HG03378 (cell line): ENCODE data around the gene SPATA4.
"Not testable (repeated sequence)": the region's sequence is repeated elsewhere in the genome, so short reads cannot be mapped to it uniquely, and the experiment has no call there.

Source experiments
- ATAC-seq: cut with Tn5 transposase; IDR thresholded peaks from one replicate; pipeline ENCODE4 v1.9.1; 2021; ENCODE audit warnings: mild to moderate bottlenecking, moderate library complexity; ENCODE audit not compliant: unreplicated experiment

The SPATA4 gene

GRCh38 chr4:176195184-176195978 lies at the start of gene SPATA4:
Gene SPATA4 (minus strand): TSS chr4:176195585. CDS start chr4:176195562, 23 bp downstream.
- ATAC-seq: peak; percentile 96

- ATAC-seq: no peak
These were observed 47.5 kb upstream of the SPATA4 start for GRCh38 chr4:176242764-176243347.

DNA sequence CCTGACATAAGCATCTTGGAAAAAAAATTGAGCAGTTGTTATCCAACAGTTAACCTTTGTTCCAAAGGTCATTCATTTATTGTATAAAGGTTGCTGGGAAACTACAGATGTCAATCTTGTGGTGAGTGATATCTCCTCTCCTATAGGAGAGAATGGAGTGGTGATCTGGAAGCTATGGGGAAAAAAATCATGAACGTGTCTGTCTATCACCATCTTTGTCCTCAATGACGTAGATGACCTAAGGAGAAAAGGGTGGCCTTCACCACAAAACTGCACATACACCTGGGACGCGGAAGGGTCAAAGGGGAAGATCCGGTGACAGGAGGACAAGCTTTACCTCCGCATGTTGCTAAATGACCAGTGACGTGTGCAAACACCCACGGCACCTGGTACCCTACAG lies 46.3 kb upstream of the SPATA4 start:
- ATAC-seq: no peak

DNA sequence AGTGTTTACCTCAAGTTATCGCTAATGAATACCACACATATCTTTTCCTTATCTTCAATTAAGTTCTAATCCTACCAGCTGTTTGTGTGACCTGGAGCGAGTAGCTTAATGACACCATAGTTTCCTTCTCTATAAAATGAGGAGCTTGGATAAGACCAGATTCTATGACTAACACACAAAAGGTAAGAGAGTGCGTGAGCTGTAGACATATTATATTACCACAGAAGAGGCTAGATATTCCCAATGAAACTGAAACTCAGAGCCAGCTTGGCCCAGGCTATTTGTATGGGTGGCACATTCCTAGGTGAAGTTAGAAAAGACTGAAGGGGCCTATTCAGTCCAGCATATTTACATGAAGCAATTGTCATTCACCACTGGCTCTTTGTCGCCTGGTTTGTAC lies 43.4 kb upstream of the SPATA4 start:
- no peak for ATAC-seq

DNA sequence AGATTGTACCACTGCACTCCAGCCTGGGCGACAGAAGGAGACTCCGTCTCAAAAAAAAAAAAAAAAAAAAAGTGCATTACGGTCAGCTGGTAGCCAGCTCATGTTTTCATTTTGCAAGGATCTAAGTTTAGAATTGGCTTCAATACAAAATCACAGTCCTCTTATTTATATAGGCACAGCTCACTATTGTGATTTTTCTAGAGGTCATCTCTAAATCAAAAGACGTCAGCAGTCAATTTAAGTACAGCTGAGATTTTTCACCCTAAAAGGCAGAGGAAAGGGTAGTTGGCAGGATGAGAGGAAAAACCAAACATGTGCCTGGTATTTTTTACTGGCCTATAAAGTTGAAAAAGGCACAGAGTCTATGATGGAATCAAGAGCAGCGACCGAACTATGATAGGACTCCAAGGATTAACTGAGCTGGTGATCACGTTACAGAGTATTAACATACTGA lies 42.8 kb upstream of the SPATA4 start:
- ATAC-seq: no peak

- ATAC-seq: no peak
These were observed 41.6 kb upstream of the SPATA4 start for GRCh38 chr4:176236946-176237345.

GRCh38 chr4:176230836-176231235 lies 35.5 kb upstream of the SPATA4 start:
- no peak for ATAC-seq

DNA sequence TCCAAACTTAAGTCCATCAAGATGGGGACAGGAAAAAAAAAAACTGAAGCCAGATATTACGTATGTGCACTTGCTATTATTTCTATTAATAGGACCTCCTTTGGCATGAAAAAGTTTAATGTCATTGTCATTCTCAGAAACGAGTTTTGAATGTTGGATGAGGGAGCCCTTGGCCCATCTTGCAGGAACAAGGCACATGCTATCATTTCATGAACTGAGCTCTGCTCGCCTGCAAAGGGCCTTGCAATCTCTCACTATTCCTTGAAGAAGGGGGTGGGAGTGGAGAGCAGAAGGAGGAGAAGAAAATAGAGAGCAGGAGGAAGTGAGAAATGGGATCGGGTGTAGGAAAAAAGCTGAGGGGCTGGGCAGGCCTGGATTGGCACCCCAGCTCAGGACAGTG lies 34.3 kb upstream of the SPATA4 start:
- ATAC-seq: no peak

GRCh38 chr4:176226736-176227135 lies 31.4 kb upstream of the SPATA4 start:
- no peak for ATAC-seq

GRCh38 chr4:176223561-176223960 lies 28.2 kb upstream of the SPATA4 start:
- no peak for ATAC-seq

DNA sequence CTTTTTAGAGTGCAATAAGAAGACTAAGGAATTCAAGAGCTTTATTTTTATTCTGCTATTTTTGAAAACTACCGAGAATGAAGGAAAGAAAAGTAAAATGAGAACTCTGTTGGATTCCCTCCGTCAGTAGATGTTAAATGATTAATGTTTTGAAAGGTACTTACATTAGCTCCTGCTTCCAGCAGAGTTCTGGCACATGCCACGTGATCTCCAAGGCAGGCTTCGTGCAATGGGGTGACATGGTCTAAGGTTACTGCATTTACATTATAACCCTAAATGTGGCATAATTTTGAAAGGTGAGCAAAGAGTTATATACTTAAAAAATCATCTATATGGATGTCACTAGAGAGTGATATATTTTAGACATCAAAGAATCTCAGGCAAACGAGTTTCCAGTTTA lies 26.8 kb upstream of the SPATA4 start:
- ATAC-seq: no peak

DNA sequence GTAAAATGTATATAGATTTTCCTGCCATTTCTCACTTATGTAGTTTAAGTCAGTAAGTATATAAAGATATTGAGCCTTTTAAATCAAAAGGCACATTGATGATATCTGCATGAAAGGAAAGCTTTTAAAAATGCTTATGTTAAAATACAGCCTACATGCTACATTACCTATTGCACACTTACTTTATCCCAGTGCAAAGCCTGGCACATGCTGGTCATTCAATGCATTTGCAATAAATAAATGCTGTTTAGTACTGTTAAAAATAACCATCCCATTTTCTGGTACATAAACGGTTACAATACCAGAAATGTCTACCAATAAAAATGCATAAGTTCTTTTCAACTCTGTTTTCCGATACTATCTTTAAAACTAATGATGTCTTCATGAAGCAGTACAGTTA lies 22.1 kb upstream of the SPATA4 start:
- no peak for ATAC-seq

DNA sequence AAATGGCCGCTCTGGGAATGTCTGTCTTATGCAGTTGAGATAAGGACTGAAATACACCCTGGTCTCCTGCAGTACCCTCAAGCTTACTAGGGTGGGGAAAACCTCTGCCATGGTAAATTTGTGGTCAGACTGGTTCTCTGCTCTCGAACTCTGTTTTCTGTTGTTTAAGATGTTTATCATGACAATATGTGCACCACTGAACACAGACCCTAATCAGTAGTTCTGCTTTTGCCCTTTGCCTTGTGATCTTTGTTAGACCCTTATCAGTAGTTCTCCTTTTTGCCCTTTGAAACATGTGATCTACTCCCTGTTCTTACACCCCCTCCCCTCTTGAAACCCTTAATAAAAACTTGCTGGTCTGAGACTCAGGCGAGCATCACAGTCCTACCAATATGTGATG lies 17.0 kb upstream of the SPATA4 start:
- not testable (repeated sequence) for ATAC-seq

DNA sequence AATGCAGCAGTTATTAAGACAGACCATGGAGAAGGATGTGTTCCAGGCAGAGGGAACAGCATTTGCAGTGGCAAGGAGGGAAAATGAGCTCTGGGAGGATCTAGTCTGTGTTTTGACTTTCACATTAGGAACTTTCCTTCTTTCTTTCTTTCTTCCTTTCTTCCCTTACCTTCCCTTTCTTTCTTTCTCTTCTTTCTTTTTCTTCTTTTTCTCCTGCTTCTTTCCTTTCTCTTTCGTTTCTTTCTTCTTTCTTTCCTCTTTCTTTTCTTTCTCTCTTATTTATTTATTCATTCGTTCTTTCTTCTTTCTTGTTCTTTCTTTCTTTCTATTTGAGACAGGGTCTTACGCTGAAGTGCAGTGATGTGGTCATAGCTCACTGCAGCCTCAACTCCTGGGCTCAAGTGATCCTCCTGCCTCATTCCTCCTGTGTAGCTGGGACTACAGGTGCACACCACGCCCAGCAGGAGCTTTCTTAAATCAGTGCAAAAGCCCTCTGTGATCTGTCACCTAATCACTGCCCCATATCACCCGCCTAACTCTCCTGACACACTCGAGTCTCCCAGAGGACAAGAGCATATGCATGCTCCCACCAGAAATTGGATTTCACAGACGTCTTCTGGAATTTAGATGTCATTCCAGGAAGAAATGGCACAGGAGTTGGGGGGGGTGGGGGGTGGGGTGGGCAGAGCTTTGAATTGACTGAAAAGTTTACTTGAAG lies 15.4 kb upstream of the SPATA4 start:
- no peak for ATAC-seq

DNA sequence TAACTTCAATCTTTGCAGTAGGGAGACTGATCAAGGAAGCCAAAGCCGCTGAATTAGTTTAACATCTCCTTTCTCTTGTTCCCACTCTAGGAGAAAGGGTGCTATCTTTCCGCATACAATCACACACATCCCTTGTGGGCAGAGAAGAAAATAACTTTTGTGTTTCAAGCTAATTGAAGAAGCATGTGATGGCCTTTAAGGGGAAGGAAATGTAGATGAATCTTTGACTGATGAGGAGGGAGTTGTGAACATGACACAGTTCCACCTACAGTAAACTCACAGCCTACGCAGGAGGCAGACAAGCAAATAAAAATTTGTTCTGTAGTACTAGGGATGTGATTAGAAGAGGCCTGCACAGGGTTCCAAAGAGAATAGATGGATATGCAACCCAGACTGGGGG lies 14.7 kb upstream of the SPATA4 start:
- no peak for ATAC-seq

DNA sequence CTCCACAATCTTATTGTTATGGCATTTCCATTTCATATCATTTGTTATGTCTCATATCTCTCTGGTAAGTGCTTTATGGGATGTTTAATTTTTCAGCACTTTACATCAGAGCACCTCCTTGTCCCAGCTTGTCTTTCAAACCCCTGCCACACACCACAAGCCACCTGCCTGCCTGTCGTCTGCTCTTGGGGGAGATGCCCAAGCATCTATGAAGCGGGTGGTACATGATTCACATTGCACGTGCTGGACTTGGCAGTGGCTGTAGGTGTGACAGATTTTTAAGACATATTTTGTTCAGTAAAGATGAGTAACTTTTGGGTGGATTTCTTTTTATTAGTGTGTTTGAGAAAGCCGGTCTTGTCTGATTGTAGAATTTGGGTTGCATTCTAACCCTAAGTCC lies 14.2 kb upstream of the SPATA4 start:
- ATAC-seq: no peak

DNA sequence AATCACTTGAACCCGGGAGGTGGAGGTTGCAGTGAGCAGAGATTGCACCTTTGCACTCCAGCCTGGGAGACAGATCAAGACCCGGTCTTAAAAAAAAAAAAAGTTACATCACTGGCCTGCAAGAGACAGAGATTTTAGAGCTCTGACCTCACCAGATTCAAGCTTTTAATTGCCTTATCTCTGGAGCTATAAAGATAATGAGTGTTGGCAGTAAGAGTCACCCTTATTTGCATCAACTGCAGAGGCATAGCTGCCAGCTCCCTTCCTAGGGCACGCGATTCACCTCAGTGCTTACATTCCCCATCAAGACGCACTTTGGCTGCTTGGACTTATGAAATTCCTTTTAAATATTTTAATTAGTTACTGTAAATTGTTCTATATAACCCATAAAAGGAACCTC lies 12.5 kb upstream of the SPATA4 start:
- no peak for ATAC-seq

GRCh38 chr4:176205299-176205698 lies 9.9 kb upstream of the SPATA4 start:
- ATAC-seq: no peak

DNA sequence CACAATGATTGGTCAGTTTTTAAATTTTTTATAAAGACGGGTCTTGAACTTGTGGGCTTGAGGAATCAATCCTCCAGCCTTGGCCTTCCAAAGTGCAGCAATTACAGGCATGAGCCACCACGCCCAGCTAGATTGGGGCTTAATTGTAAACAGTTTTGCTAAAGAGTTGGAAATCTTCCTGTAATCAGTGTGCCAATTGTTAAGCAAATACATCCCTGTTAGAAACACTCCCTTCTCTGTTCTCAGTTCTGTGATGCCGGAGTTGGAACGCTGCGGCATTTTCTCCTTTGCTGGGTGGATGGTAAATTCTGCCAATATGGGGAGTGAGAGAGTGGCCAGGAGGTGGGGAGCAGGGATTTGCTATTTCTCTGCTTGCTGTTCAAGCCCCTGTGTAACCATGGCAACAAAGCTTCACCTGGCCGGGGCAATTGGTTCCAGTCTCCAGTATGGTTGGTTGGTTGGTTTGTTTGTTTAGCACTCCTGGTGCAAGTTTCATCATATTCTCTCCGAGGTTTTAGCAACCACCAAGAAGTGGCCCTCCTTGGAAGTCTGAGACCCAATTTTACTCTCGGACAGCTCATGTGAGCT lies 3.0 kb upstream of the SPATA4 start:
- no peak for ATAC-seq

DNA sequence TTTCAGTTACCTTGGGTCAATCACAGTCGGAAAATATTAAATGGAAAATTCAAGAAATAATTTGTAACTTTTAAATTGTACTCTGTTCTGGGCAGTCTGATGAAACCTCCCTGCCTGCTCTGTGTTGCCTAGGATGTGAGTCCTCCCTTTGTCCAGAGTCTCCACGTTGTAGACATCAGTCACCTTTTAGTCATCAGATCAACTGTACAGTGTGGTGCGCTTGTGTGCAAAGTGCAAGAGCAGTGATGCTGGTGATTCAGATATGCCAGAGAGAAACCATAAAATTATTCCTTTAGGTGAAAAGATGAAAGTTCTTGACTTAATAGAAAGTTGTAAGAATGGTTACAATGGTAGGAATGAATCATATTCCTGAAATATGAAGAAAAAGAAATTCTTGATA lies 1.4 kb downstream of the SPATA4 start:
- ATAC-seq: no peak

- ATAC-seq: no peak
These were observed 2.3 kb downstream of the SPATA4 start for GRCh38 chr4:176193126-176193525.

GRCh38 chr4:176191974-176192373 lies 3.4 kb downstream of the SPATA4 start:
- ATAC-seq: no peak
